Measurements from ENCODE around the gene GPR62. TPM values are rescaled to one million over a fixed set of nuclear protein-coding genes. Genes with fewer than 3 reads are reported as not detected.

Gene GPR62
- total and polyA plus RNA-seq, 9 of the 15 experiments (the other 6 are each of a cell fraction or from before 2014, with no cell fraction given): not detected

GRCh38 chr3:52004906-52005395 lies 49.8 kb downstream of the GPR62 start:
- TF ChIP-seq TRIM28 (IDR thresholded peaks at IDR 0.05) (no peak), KLF13 (tag; IDR thresholded peaks at IDR 0.05; ENCODE audit: borderline replicate concordance, low read depth) (no peak), BDP1 (IDR thresholded peaks at IDR 0.05; ENCODE audit: insufficient read depth, insufficient read length) (no peak), SAFB (IDR thresholded peaks at IDR 0.05; ENCODE audit: borderline replicate concordance, low read depth, low read length) (no peak)
- Histone ChIP-seq H3K9me3 (replicated peaks; ENCODE audit: control insufficient read depth, insufficient read depth, low read depth, low read length) (no peaks in the 10 kb centered on the region), H3K4me3 (no peak overlapping the region), H3K4me1 (replicated peaks in 1 of 2; ENCODE audit: control insufficient read depth in 2 of 2, insufficient read depth in 2 of 2, low read length in 2 of 2) (peaks cover 22 to 36% of the 10 kb centered on the region in 2 experiments), H3K9me1 (ENCODE audit: control insufficient read depth, insufficient read depth, low read length) (no peaks in the 10 kb centered on the region), H2AFZ (ENCODE audit: low read depth, low read length) (no peak overlapping the region), H3K9ac (ENCODE audit: insufficient read depth in 1 of 2, low read depth in 2 of 2, low read length in 2 of 2) (peak overlapping the region in 1 of 2 experiments; percentile 69; a peak in 1 of 4 replicates), H3K27ac (ENCODE audit: extremely low read depth, low read depth, low read length) (no peak overlapping the region), H3K27me3 (ENCODE audit: control insufficient read depth in 2 of 2, insufficient read depth in 2 of 2, low read length in 2 of 2) (no peaks in the 10 kb centered on the region), H3K79me2 (ENCODE audit: control insufficient read depth, insufficient read depth, low read length) (no peaks in the 10 kb centered on the region), H3K36me3 (ENCODE audit: control insufficient read depth, insufficient read depth, low read length) (no peaks in the 10 kb centered on the region), H4K20me1 (replicated peaks; ENCODE audit: control insufficient read depth, insufficient read depth, low read length) (no peaks in the 10 kb centered on the region), H3K4me2 (ENCODE audit: insufficient read depth, low read length) (no peak overlapping the region)
- in situ Hi-C loops (cut with MboI): loop anchor here (5.0 to 25.0 kb wide), 2 partner anchors 122 to 382 kb away; no protein-coding TSS in a partner anchor
- no peak for FAIRE-seq
- POLR2A ChIA-PET: interaction anchor here (1.1 to 1.2 kb wide), 2 partner anchors 12 to 14 kb away, joined by 4 read pairs; no protein-coding TSS in a partner anchor
- 87% methylated on average over 3 of the region's 4 CpGs for WGBS (ENCODE audit: insufficient coverage, low coverage, missing lambda C conversion rate)
- intact Hi-C loops (cut with micrococcal nuclease): loop anchor here (5.0 kb wide), 5 partner anchors 47 to 442 kb away; partner anchors contain the start of genes GLYCTK and SEMA3G
- no peak for ATAC-seq
- DNase-seq (ENCODE audit: extremely low read depth in 1 of 4, low spot score in 3 of 4): no peak
- CTCF ChIA-PET (ENCODE audit: low intra/inter-chr PET ratio): interaction anchor here (0.7 to 5.3 kb wide), 2 partner anchors 118 to 139 kb away, joined by 3 to 36 read pairs; no protein-coding TSS in a partner anchor
- no TSS peak for BruUV-seq (replicated peaks)

GRCh38 chr3:52005571-52005986 lies 50.4 kb downstream of the GPR62 start:
- intact Hi-C loops (cut with micrococcal nuclease): no loop called here
- ATAC-seq (no peak), FAIRE-seq (no peak), DNase-seq (ENCODE audit: extremely low read depth in 1 of 4, low spot score in 3 of 4) (peak; percentile 42 to 47 (median 45))
- Histone ChIP-seq H3K27me3 (ENCODE audit: control insufficient read depth in 2 of 2, insufficient read depth in 2 of 2, low read length in 2 of 2) (no peaks in the 10 kb centered on the region), H3K9ac (ENCODE audit: insufficient read depth in 1 of 2, low read depth in 2 of 2, low read length in 2 of 2) (peak overlapping the region in 1 of 2 experiments; percentile 69; a peak in 2 of 4 replicates), H3K36me3 (ENCODE audit: control insufficient read depth, insufficient read depth, low read length) (no peaks in the 10 kb centered on the region), H3K9me3 (replicated peaks; ENCODE audit: control insufficient read depth, insufficient read depth, low read depth, low read length) (no peaks in the 10 kb centered on the region), H3K4me2 (ENCODE audit: insufficient read depth, low read length) (peak overlapping the region; percentile 32; the same call in 1 of the 2 replicates), H4K20me1 (replicated peaks; ENCODE audit: control insufficient read depth, insufficient read depth, low read length) (no peaks in the 10 kb centered on the region), H3K27ac (ENCODE audit: extremely low read depth, low read depth, low read length) (no peak overlapping the region), H2AFZ (ENCODE audit: low read depth, low read length) (peak overlapping the region; percentile 65; the same call in 1 of the 2 replicates), H3K9me1 (ENCODE audit: control insufficient read depth, insufficient read depth, low read length) (no peaks in the 10 kb centered on the region), H3K4me1 (replicated peaks in 1 of 2; ENCODE audit: control insufficient read depth in 2 of 2, insufficient read depth in 2 of 2, low read length in 2 of 2) (peaks cover 17 to 35% of the 10 kb centered on the region in 2 experiments; a peak in 4 of 5 replicates), H3K4me3 (no peak overlapping the region), H3K79me2 (ENCODE audit: control insufficient read depth, insufficient read depth, low read length) (no peaks in the 10 kb centered on the region)
- CTCF ChIA-PET (ENCODE audit: low intra/inter-chr PET ratio): interaction anchor here (0.7 kb wide), 1 partner anchor 117 kb away, joined by 3 read pairs; no protein-coding TSS in a partner anchor
- BruUV-seq (replicated peaks): no TSS peak
- in situ Hi-C loops (cut with MboI): loop anchor here (25.0 kb wide), 1 partner anchor 382 kb away; no protein-coding TSS in a partner anchor
- POLR2A ChIA-PET: no interaction called here
- WGBS (ENCODE audit: insufficient coverage, low coverage, missing lambda C conversion rate): 8% methylated on average over 11 of the region's 15 CpGs
- no peak for TF ChIP-seq ARHGAP35 (IDR thresholded peaks at IDR 0.05; ENCODE audit: partially characterized antibody)
- TF ChIP-seq CTCFL (IDR thresholded peaks at IDR 0.05; ENCODE audit: borderline replicate concordance, insufficient read depth, low read depth, low read length, poor library complexity, severe bottlenecking): no peak
- peak; percentile 68 for TF ChIP-seq VEZF1 (CRISPR knock-in tag; IDR thresholded peaks at IDR 0.05)
- TF ChIP-seq GABPB1 (CRISPR knock-in tag; IDR thresholded peaks at IDR 0.05): 0 out of 2 replicates have a peak, but pooled peaks have one; percentile 22
- TF ChIP-seq MYBL2 (IDR thresholded peaks at IDR 0.05; ENCODE audit: low read depth): no peak
- TF ChIP-seq MYBL2 (CRISPR knock-in tag; IDR thresholded peaks at IDR 0.05; ENCODE audit: borderline replicate concordance): no peak
- TF ChIP-seq MEF2D (tag; conservative IDR thresholded peaks at IDR 0.05; ENCODE audit: low read depth): peak; percentile 77

Data from K562 (cell line).